GM23338 (cell line): ENCODE measurements around the gene ARID1B. TPM values are rescaled to one million over a fixed set of nuclear protein-coding genes. Genes with fewer than 3 reads are reported as not detected.

Experiments
- ATAC-seq: fragments of 200-7000 bp; cut with Tn5 transposase; 3 replicates; pipeline ENCODE4 v1.9.1; 2020
- DNase-seq: peaks from one replicate; pipeline ENCODE4 v3.0.0-alpha.2; 2015; ENCODE audit warnings: low spot score
- H2AFZ ChIP-seq: fragments of 200-600 bp; sonication (generic); 2 replicates; pipeline ENCODE4 v1.8.0; 2016; ENCODE audit warnings: antibody characterized with exemption, mild to moderate bottlenecking, moderate library complexity
- H3F3A ChIP-seq: fragments of 200-600 bp; sonication (generic); replicated peaks from 2 replicates; pipeline ENCODE4 v1.8.0; 2017; ENCODE audit warnings: antibody characterized with exemption, mixed run types, low read depth
- H3K27ac ChIP-seq: fragments of 200-600 bp; sonication (generic); 2 replicates; pipeline ENCODE4 v1.6.1; 2016; ENCODE audit warnings: low read depth
- H3K27me3 ChIP-seq: fragments of 200-600 bp; sonication (generic); 2 replicates; pipeline ENCODE4 v1.8.0; 2016; ENCODE audit warnings: mild to moderate bottlenecking, mixed run types, moderate library complexity; ENCODE audit not compliant: insufficient read depth
- H3K36me3 ChIP-seq: fragments of 200-600 bp; sonication (generic); 2 replicates; pipeline ENCODE4 v1.8.0; 2016; ENCODE audit warnings: mild to moderate bottlenecking; ENCODE audit not compliant: insufficient read depth
- H3K4me1 ChIP-seq: fragments of 200-600 bp; sonication (generic); 2 replicates; pipeline ENCODE4 v1.8.0; 2016; ENCODE audit warnings: mild to moderate bottlenecking, moderate library complexity; ENCODE audit not compliant: insufficient read depth
- H3K4me2 ChIP-seq: fragments of 200-600 bp; sonication (generic); 2 replicates; pipeline ENCODE4 v1.7.1; 2017; ENCODE audit warnings: mixed run types
- H3K4me3 ChIP-seq: fragments of 200-600 bp; sonication (generic); 2 replicates; pipeline ENCODE4 v1.6.1; 2016; ENCODE audit warnings: mixed run types
- H3K79me2 ChIP-seq: fragments of 200-600 bp; sonication (generic); replicated peaks from 2 replicates; pipeline ENCODE4 v1.8.0; 2017; ENCODE audit warnings: mild to moderate bottlenecking; ENCODE audit not compliant: insufficient read depth
- H3K9me2 ChIP-seq: fragments of 200-600 bp; sonication (generic); 2 replicates; pipeline ENCODE4 v1.8.0; 2017; ENCODE audit not compliant: insufficient read depth
- H4K20me1 ChIP-seq: fragments of 200-600 bp; sonication (generic); replicated peaks from 2 replicates; pipeline ENCODE4 v1.8.0; 2017; ENCODE audit warnings: mild to moderate bottlenecking; ENCODE audit not compliant: insufficient read depth
- H3K27ac Mint-ChIP-seq: 2 replicates; pipeline ENCODE4 v1.8.0; 2020; ENCODE audit warnings: inconsistent platforms, mild to moderate bottlenecking, moderate library complexity, mixed read lengths
- H3K27me3 Mint-ChIP-seq: 3 replicates; pipeline ENCODE4 v1.8.0; 2022; ENCODE audit warnings: low read depth, mild to moderate bottlenecking, moderate library complexity, mixed read lengths, inconsistent platforms; ENCODE audit not compliant: insufficient read depth, poor library complexity
- H3K36me3 Mint-ChIP-seq: 3 replicates; pipeline ENCODE4 v1.8.0; 2021; ENCODE audit warnings: low read depth, mild to moderate bottlenecking, inconsistent platforms, moderate library complexity, mixed read lengths
- H3K4me1 Mint-ChIP-seq: 3 replicates; pipeline ENCODE4 v1.8.0; 2020; ENCODE audit warnings: mild to moderate bottlenecking, inconsistent platforms, mixed read lengths
- H3K4me3 Mint-ChIP-seq: 3 replicates; pipeline ENCODE4 v1.8.0; 2021; ENCODE audit warnings: moderate library complexity, mild to moderate bottlenecking, inconsistent platforms, mixed read lengths
- H3K9me3 Mint-ChIP-seq: 3 replicates; pipeline ENCODE4 v1.8.0; 2020; ENCODE audit warnings: moderate library complexity, mild to moderate bottlenecking, inconsistent platforms, mixed read lengths
- CREB1 ChIP-seq: fragments of 250-450 bp; sonication (Bioruptor Pico); IDR thresholded peaks from 2 replicates; pipeline ENCODE4 v1.5.0; 2020; ENCODE audit warnings: low read depth, mild to moderate bottlenecking, moderate library complexity
- ETS1 ChIP-seq: IDR thresholded peaks from 2 replicates; pipeline ENCODE4 v1.6.1; 2016; ENCODE audit warnings: antibody characterized with exemption
- NANOG ChIP-seq: IDR thresholded peaks from 2 replicates; pipeline ENCODE4 v1.6.1; 2016; ENCODE audit warnings: antibody characterized with exemption, borderline replicate concordance
- REST ChIP-seq: IDR thresholded peaks from one replicate; pipeline ENCODE4 v1.6.1; 2018; ENCODE audit warnings: antibody characterized with exemption; ENCODE audit not compliant: unreplicated experiment
- STAT1 ChIP-seq: IDR thresholded peaks from one replicate; pipeline ENCODE4 v1.6.1; 2016; ENCODE audit warnings: antibody characterized with exemption; ENCODE audit not compliant: unreplicated experiment
- ZNF114 ChIP-seq: fragments of 250-450 bp; sonication (Bioruptor Pico); IDR thresholded peaks from 2 replicates; pipeline ENCODE4 v1.5.0; 2020; ENCODE audit warnings: mild to moderate bottlenecking, moderate library complexity
- ZNF331 ChIP-seq: fragments of 250-450 bp; sonication (Bioruptor Pico); IDR thresholded peaks from 2 replicates; pipeline ENCODE4 v1.5.0; 2020; ENCODE audit warnings: low read depth, mild to moderate bottlenecking, moderate library complexity
- polyA plus RNA-seq: library from polyadenylated mRNA; unstranded; fragments of >200 nt; fragmentation: Nextera tagmentation; extraction: Ambion mirVana; gene quantifications from 2 replicates; pipeline ENCODE4 v1.2.1, GENCODE V29; 2016
- total RNA-seq: library from RNA; depleted of rRNA; stranded (reverse); fragments of >200 nt; shearing (Covaris generic); gene quantifications from 2 replicates; pipeline ENCODE4 v1.2.3, GENCODE V29; 2014
- TF ChIP-seq, protein P1 (sequence below): fragments of 250-450 bp; sonication (Bioruptor Pico); IDR thresholded peaks from 2 replicates; pipeline ENCODE4 v1.5.0; 2020; ENCODE audit warnings: mild to moderate bottlenecking, moderate library complexity

ARID1B gene
- total and polyA plus RNA-seq, 2 experiments from 2014 or later: 59.3 to 72.2 TPM

DNA sequence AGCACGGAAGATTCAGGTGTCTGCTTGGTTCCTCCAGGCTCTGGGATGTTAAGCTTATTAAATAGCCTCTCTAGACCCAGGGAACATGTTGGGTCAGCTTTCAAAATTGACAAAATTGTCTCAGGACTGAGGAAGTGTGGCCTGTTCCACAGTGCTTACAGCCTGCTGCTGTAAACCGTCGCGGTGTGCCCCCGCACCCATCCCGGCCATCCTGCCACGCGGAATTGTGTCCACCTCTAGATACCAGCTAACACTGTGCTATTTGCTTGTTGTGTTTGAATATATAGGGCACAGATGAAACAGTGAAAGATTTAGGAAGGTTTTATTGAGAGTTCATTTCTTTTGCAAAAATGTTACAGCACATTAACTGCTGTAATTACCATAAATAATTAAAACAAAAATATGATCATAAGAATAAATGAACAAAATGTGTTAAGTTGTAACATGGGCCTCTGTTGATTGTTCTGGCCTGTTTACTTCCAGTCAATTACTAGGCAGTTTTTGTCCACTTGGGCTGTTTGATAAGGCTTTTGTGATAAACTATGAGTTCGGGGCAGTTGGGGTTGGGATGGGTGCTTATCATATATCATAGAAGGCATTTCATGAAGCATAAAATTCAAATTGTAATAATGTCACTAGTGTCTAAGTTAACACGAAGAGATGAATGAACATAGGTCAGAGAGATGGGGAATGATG lies 77.4 kb downstream of the ARID1B start:
- Mint-ChIP-seq H3K9me3 (no peaks in the 10 kb centered on the region), H3K4me1 (peaks cover 68% of the 10 kb centered on the region), H3K27me3 (no peaks in the 10 kb centered on the region), H3K4me3 (no peak overlapping the region), H3K27ac (peak overlapping the region; percentile 87), H3K36me3 (no peaks in the 10 kb centered on the region)
- H3K4me3 ChIP-seq: no peak overlapping the region
- H3K9me2 ChIP-seq: no peaks in the 10 kb centered on the region
- H3K27ac ChIP-seq: 0 out of 2 replicates have a peak overlapping the region, but pooled peaks have one; percentile 5
- no peaks in the 10 kb centered on the region; the same call in 1 of the 2 replicates for H4K20me1 ChIP-seq
- DNase-seq (no peak), ATAC-seq (no peak)
- no peak overlapping the region for H2AFZ ChIP-seq
- H3K4me1 ChIP-seq: peaks cover 54% of the 10 kb centered on the region
- H3K4me2 ChIP-seq: no peak overlapping the region
- H3K27me3 ChIP-seq: no peaks in the 10 kb centered on the region
- no peaks in the 10 kb centered on the region for H3F3A ChIP-seq
- peaks cover 93% of the 10 kb centered on the region for H3K79me2 ChIP-seq
- H3K36me3 ChIP-seq: no peaks in the 10 kb centered on the region
- TF ChIP-seq NANOG: no peak

- DNase-seq: no peak
- no peaks in the 10 kb centered on the region for H3K27me3 ChIP-seq
- H3K9me2 ChIP-seq: no peaks in the 10 kb centered on the region
- no peak for ATAC-seq
- Mint-ChIP-seq H3K9me3 (no peaks in the 10 kb centered on the region; the same call in 2 of the 3 replicates), H3K4me1 (peaks cover 63% of the 10 kb centered on the region), H3K27me3 (peaks cover 6% of the 10 kb centered on the region), H3K4me3 (no peak overlapping the region), H3K27ac (no peak overlapping the region), H3K36me3 (no peaks in the 10 kb centered on the region; the same call in 2 of the 3 replicates)
- peaks cover 95% of the 10 kb centered on the region for H3K79me2 ChIP-seq
- peaks cover 32% of the 10 kb centered on the region for H3K4me1 ChIP-seq
- H2AFZ ChIP-seq: no peak overlapping the region
- H3K4me2 ChIP-seq: no peak overlapping the region
- no peak overlapping the region for H3K27ac ChIP-seq
- peaks cover 11% of the 10 kb centered on the region; the same call in 1 of the 2 replicates for H4K20me1 ChIP-seq
- no peak overlapping the region for H3K4me3 ChIP-seq
- no peaks in the 10 kb centered on the region for H3F3A ChIP-seq
- no peaks in the 10 kb centered on the region for H3K36me3 ChIP-seq
- TF ChIP-seq STAT1 (no peak), NANOG (no peak), ZNF331 (no peak), REST (no peak), ZNF114 (no peak), ETS1 (no peak), CREB1 (no peak)
- TF ChIP-seq, protein P1, sequence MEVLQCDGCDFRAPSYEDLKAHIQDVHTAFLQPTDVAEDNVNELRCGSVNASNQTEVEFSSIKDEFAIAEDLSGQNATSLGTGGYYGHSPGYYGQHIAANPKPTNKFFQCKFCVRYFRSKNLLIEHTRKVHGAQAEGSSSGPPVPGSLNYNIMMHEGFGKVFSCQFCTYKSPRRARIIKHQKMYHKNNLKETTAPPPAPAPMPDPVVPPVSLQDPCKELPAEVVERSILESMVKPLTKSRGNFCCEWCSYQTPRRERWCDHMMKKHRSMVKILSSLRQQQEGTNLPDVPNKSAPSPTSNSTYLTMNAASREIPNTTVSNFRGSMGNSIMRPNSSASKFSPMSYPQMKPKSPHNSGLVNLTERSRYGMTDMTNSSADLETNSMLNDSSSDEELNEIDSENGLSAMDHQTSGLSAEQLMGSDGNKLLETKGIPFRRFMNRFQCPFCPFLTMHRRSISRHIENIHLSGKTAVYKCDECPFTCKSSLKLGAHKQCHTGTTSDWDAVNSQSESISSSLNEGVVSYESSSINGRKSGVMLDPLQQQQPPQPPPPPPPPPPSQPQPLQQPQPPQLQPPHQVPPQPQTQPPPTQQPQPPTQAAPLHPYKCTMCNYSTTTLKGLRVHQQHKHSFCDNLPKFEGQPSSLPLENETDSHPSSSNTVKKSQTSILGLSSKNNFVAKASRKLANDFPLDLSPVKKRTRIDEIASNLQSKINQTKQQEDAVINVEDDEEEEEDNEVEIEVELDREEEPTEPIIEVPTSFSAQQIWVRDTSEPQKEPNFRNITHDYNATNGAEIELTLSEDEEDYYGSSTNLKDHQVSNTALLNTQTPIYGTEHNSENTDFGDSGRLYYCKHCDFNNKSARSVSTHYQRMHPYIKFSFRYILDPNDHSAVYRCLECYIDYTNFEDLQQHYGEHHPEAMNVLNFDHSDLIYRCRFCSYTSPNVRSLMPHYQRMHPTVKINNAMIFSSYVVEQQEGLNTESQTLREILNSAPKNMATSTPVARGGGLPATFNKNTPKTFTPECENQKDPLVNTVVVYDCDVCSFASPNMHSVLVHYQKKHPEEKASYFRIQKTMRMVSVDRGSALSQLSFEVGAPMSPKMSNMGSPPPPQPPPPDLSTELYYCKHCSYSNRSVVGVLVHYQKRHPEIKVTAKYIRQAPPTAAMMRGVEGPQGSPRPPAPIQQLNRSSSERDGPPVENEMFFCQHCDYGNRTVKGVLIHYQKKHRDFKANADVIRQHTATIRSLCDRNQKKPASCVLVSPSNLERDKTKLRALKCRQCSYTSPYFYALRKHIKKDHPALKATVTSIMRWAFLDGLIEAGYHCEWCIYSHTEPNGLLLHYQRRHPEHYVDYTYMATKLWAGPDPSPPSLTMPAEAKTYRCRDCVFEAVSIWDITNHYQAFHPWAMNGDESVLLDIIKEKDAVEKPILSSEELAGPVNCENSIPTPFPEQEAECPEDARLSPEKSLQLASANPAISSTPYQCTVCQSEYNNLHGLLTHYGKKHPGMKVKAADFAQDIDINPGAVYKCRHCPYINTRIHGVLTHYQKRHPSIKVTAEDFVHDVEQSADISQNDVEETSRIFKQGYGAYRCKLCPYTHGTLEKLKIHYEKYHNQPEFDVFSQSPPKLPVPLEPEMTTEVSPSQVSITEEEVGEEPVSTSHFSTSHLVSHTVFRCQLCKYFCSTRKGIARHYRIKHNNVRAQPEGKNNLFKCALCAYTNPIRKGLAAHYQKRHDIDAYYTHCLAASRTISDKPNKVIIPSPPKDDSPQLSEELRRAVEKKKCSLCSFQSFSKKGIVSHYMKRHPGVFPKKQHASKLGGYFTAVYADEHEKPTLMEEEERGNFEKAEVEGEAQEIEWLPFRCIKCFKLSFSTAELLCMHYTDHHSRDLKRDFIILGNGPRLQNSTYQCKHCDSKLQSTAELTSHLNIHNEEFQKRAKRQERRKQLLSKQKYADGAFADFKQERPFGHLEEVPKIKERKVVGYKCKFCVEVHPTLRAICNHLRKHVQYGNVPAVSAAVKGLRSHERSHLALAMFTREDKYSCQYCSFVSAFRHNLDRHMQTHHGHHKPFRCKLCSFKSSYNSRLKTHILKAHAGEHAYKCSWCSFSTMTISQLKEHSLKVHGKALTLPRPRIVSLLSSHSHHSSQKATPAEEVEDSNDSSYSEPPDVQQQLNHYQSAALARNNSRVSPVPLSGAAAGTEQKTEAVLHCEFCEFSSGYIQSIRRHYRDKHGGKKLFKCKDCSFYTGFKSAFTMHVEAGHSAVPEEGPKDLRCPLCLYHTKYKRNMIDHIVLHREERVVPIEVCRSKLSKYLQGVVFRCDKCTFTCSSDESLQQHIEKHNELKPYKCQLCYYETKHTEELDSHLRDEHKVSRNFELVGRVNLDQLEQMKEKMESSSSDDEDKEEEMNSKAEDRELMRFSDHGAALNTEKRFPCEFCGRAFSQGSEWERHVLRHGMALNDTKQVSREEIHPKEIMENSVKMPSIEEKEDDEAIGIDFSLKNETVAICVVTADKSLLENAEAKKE (CRISPR knock-in tag): no peak
These were observed 80.4 kb downstream of the ARID1B start for GRCh38 chr6:156857573-156857972.
